ENCODE data around the gene BRCC3. TPM values are rescaled to one million over a fixed set of nuclear protein-coding genes. Genes with fewer than 3 reads are reported as not detected.

Gene BRCC3
- 21.3 TPM for total RNA-seq (2021; ENCODE audit: unreplicated experiment)
- polyA plus RNA-seq (2012): 13.3 and 13.4 TPM in 2 replicates
- Bru-seq, nascent RNA: percentile 72 among the genes with signal in this experiment
- BruChase-seq, experiment 1, labeled RNA remaining after a 6-hour chase: percentile 74 among the genes with signal in this experiment
- percentile 70 among the genes with signal in this experiment for BruChase-seq, experiment 2, labeled RNA remaining after a 2-hour chase
- long read RNA-seq, transcript BRCC3-208 (10 exons, 2,694 nt): major isoform, 32 of 65 reads
- long read RNA-seq, partial matches to known transcripts: 6 of 65 reads
- long read RNA-seq, other reads (novel, unspliced or antisense): 23 of 65 reads

DNA sequence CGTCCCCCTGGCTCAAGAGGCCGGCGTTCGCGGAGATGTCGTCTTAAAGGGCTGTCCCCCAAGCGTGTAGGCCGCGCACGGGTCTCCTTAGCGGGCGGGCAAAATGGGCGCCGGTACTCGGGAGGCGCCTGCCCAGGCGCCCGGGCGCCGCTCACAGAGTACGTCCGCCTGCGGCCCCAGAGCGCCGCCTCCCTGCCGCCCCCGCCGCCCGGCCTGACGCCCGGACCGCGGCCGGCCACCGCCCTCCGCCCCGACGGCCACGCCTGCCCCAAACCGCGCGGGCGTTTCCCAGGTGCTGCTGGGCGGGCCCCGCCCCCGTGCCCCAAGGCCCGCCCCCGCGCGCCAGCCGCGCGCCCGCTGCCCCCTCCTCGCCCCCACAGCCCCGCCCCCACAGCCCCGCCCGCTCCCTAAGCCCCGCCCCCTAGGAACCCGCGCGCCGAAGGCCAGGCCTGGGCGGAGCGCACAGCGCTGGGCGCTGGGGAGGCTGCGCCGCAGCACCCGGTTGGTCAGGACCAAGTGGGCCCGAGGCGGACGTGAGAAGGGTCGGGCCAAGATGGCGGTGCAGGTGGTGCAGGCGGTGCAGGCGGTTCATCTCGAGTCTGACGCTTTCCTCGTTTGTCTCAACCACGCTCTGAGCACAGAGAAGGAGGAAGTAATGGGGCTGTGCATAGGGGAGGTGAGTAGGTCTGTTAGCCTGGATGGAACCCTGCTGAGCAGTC lies at the start of gene BRCC3, which contains the start of the genes CMC4 and MTCP1:
Gene BRCC3 (plus strand): TSS at position 534 of the 719 bp plus-strand sequence. CDS start 20 bp downstream, at position 554.
Gene CMC4 (minus strand): TSS at position 162 of the 719 bp plus-strand sequence. CDS start 7,113 bp downstream, outside the sequence.
Gene MTCP1 (minus strand): TSS at position 162 of the 719 bp plus-strand sequence. CDS start 5,126 bp downstream, outside the sequence.
- POLR2A ChIA-PET: no interaction called here

More for the DNA sequence above, at the start of gene BRCC3, which contains the start of the genes CMC4 and MTCP1:
- TF ChIP-seq CEBPB (IDR thresholded peaks at IDR 0.05; ENCODE audit: low read depth): no peak
- no peak for TF ChIP-seq FOSL1 (IDR thresholded peaks at IDR 0.05; ENCODE audit: low read depth)
- TF ChIP-seq RAD21 (IDR thresholded peaks at IDR 0.05; ENCODE audit: low read depth): no peak
- TF ChIP-seq SP1 (IDR thresholded peaks at IDR 0.05; ENCODE audit: low read depth): no peak; the same call in none of the 2 replicates
- no peak for TF ChIP-seq JUND (IDR thresholded peaks at IDR 0.05)
- no peak for TF ChIP-seq ZNF274 (IDR thresholded peaks at IDR 0.05; ENCODE audit: low read depth, low read length)
- 0 out of 2 replicates have a peak, but pooled peaks have one; percentile 24 for TF ChIP-seq CBX3 (IDR thresholded peaks at IDR 0.05; ENCODE audit: low read depth)
- peak; percentile 45; the same call in 1 of the 2 replicates for TF ChIP-seq EGR1 (IDR thresholded peaks at IDR 0.05; ENCODE audit: low read depth)
- peak; percentile 68 for TF ChIP-seq SIN3A (IDR thresholded peaks at IDR 0.05; ENCODE audit: low read depth)
- TF ChIP-seq SRF (IDR thresholded peaks at IDR 0.05; ENCODE audit: low read depth): no peak
- TF ChIP-seq EZH2phosphoT487 (IDR thresholded peaks at IDR 0.05; ENCODE audit: borderline replicate concordance): no peak
- TF ChIP-seq, protein P1, sequence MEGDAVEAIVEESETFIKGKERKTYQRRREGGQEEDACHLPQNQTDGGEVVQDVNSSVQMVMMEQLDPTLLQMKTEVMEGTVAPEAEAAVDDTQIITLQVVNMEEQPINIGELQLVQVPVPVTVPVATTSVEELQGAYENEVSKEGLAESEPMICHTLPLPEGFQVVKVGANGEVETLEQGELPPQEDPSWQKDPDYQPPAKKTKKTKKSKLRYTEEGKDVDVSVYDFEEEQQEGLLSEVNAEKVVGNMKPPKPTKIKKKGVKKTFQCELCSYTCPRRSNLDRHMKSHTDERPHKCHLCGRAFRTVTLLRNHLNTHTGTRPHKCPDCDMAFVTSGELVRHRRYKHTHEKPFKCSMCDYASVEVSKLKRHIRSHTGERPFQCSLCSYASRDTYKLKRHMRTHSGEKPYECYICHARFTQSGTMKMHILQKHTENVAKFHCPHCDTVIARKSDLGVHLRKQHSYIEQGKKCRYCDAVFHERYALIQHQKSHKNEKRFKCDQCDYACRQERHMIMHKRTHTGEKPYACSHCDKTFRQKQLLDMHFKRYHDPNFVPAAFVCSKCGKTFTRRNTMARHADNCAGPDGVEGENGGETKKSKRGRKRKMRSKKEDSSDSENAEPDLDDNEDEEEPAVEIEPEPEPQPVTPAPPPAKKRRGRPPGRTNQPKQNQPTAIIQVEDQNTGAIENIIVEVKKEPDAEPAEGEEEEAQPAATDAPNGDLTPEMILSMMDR (IDR thresholded peaks at IDR 0.05 in 2 of 3, conservative IDR thresholded peaks at IDR 0.05 in 1 of 3; ENCODE audit: borderline replicate concordance in 1 of 3, insufficient read depth in 1 of 3, low read depth in 2 of 3, low read length in 2 of 3): no peak
- TF ChIP-seq POLR2A (IDR thresholded peaks at IDR 0.05; ENCODE audit: borderline replicate concordance, extremely low read depth, insufficient read depth, insufficient read length): peak; percentile 64
- TF ChIP-seq ELF1 (IDR thresholded peaks at IDR 0.05; ENCODE audit: borderline replicate concordance, low read depth): no peak
- TF ChIP-seq, protein P2, sequence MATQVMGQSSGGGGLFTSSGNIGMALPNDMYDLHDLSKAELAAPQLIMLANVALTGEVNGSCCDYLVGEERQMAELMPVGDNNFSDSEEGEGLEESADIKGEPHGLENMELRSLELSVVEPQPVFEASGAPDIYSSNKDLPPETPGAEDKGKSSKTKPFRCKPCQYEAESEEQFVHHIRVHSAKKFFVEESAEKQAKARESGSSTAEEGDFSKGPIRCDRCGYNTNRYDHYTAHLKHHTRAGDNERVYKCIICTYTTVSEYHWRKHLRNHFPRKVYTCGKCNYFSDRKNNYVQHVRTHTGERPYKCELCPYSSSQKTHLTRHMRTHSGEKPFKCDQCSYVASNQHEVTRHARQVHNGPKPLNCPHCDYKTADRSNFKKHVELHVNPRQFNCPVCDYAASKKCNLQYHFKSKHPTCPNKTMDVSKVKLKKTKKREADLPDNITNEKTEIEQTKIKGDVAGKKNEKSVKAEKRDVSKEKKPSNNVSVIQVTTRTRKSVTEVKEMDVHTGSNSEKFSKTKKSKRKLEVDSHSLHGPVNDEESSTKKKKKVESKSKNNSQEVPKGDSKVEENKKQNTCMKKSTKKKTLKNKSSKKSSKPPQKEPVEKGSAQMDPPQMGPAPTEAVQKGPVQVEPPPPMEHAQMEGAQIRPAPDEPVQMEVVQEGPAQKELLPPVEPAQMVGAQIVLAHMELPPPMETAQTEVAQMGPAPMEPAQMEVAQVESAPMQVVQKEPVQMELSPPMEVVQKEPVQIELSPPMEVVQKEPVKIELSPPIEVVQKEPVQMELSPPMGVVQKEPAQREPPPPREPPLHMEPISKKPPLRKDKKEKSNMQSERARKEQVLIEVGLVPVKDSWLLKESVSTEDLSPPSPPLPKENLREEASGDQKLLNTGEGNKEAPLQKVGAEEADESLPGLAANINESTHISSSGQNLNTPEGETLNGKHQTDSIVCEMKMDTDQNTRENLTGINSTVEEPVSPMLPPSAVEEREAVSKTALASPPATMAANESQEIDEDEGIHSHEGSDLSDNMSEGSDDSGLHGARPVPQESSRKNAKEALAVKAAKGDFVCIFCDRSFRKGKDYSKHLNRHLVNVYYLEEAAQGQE (IDR thresholded peaks at IDR 0.05; ENCODE audit: low read depth): no peak
- TF ChIP-seq YY1 (IDR thresholded peaks at IDR 0.05; ENCODE audit: extremely low read depth, insufficient replicate concordance, low read depth, low read length): peak; percentile 92
- TF ChIP-seq POLR2AphosphoS5 (IDR thresholded peaks at IDR 0.05; ENCODE audit: low read depth, low read length): peak; percentile 69
- TF ChIP-seq, protein P3, sequence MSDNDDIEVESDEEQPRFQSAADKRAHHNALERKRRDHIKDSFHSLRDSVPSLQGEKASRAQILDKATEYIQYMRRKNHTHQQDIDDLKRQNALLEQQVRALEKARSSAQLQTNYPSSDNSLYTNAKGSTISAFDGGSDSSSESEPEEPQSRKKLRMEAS (IDR thresholded peaks at IDR 0.05): peak; percentile 64; the same call in 1 of the 2 replicates
- TF ChIP-seq ZFX (IDR thresholded peaks at IDR 0.05): peak; percentile 44; the same call in 1 of the 2 replicates
- TF ChIP-seq, protein P4, sequence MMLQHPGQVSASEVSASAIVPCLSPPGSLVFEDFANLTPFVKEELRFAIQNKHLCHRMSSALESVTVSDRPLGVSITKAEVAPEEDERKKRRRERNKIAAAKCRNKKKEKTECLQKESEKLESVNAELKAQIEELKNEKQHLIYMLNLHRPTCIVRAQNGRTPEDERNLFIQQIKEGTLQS (IDR thresholded peaks at IDR 0.05): no peak
- Histone ChIP-seq H3K9me3 (ENCODE audit: control insufficient read depth in 1 of 2, insufficient read depth in 1 of 2, low read depth in 1 of 2, low read length in 2 of 2) (no peaks in the 10 kb centered on the region), H3K4me1 (ENCODE audit: control insufficient read depth in 1 of 2, insufficient read depth in 2 of 2, low read length in 2 of 2) (peaks cover 15 to 30% of the 10 kb centered on the region in 2 experiments), H4K20me1 (ENCODE audit: insufficient read depth) (no peaks in the 10 kb centered on the region), H3K27me3 (ENCODE audit: insufficient read depth, low read length) (no peaks in the 10 kb centered on the region), H3K9ac (ENCODE audit: low read length) (peak within 1 kb of the TSS; percentile 89), H3K79me2 (ENCODE audit: insufficient read depth, low read length) (peaks cover 41% of the 10 kb centered on the region), H2AFZ (ENCODE audit: low read depth, low read length, poor library complexity, severe bottlenecking) (no peak within 1 kb of the TSS), H3K4me3 (replicated peaks in 1 of 2; ENCODE audit: low read depth in 1 of 2, low read length in 2 of 2) (peak within 1 kb of the TSS; percentile 64 to 83), H3K36me3 (ENCODE audit: control insufficient read depth in 1 of 2, insufficient read depth in 2 of 2, low read length in 2 of 2) (peaks cover 0 to 3% of the 10 kb centered on the region in 2 experiments; a peak in 1 of 4 replicates), H3K9me2 (ENCODE audit: insufficient read depth) (no peaks in the 10 kb centered on the region), H3K4me2 (ENCODE audit: low read length) (peak within 1 kb of the TSS; percentile 81), H3K27ac (ENCODE audit: low read depth, low read length) (peak within 1 kb of the TSS; percentile 45)
- ChIA-PET RAD21 (ENCODE audit: low non-redundant PET in 1 of 2, low total read pairs in 2 of 2, uncharacterized antibody in 2 of 2, unreplicated experiment in 2 of 2) (no interaction called here), CTCF (no interaction called here)
- intact Hi-C loops (cut with micrococcal nuclease): loop anchor here (2.0 kb wide), 1 partner anchor 44 kb away; the partner anchor contains the start of gene FUNDC2
- ATAC-seq: peak; percentile 94
- DNase-seq (ENCODE audit: low read depth, low spot score): peak; percentile 60
- no TSS peak for BruUV-seq (replicated peaks)
